Measurements from ENCODE around the gene USB1.

Gene USB1

GRCh38 chr16:58000706-58001676, at the start of gene USB1:
Gene USB1, plus strand, starts transcription at chr16:58001407. Its CDS starts 77 bp downstream, at chr16:58001484.
- peak; percentile 64 to 66 for DNase-seq

DNA sequence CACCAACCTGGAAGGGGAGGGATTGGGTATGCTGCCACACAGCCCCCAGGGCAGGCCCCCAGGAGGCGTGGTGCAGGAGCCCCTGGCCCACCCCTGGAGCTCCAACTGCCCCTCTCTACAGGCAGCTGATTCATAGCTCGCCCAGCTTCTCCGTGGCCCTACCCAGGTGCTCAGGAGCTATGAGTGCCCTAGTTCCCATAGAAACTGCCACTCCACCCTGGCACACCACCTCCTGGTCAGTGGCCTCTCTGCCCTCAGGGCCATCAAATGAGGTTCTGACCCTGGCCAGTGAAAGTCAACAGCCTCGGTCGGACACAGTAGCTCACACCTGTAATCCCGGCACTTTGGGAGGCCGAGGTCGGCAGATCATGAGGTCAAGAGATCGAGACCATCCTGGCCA, 48.3 kb upstream of the USB1 start:
- no peak for DNase-seq

- DNase-seq: no peak
Observed at GRCh38 chr16:57953857-57954256, 47.4 kb upstream of the USB1 start.

GRCh38 chr16:57955572-57956188, 45.5 kb upstream of the USB1 start:
- DNase-seq: no peak

DNA sequence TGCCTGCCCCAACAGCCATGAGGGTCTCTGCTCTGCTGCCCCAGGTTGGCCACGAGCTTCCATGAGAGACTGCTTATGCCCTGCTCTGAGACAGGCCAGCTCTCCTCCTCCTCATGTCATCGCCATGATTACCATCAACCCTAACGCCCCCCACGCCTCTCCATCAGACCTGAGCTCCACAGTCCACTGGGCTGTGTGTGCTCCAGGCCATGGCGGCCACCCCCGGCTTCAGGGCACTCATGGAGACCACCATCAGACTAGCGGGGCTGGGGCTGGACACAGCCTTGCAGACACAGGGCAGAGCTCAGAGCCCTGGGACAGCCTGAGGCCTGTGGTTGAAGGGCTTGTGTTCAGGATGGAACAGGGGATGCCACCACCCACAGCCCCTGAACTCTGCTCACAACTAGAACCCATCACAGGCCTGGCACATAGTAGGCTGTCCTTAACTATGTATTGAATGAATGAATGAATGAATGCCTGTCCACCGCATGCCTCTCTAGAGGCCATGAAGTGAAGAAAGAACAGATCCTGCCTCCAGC, 44.9 kb upstream of the USB1 start:
- DNase-seq: no peak

- no peak for DNase-seq
Observed at GRCh38 chr16:57956924-57957672, 44.1 kb upstream of the USB1 start.

DNA sequence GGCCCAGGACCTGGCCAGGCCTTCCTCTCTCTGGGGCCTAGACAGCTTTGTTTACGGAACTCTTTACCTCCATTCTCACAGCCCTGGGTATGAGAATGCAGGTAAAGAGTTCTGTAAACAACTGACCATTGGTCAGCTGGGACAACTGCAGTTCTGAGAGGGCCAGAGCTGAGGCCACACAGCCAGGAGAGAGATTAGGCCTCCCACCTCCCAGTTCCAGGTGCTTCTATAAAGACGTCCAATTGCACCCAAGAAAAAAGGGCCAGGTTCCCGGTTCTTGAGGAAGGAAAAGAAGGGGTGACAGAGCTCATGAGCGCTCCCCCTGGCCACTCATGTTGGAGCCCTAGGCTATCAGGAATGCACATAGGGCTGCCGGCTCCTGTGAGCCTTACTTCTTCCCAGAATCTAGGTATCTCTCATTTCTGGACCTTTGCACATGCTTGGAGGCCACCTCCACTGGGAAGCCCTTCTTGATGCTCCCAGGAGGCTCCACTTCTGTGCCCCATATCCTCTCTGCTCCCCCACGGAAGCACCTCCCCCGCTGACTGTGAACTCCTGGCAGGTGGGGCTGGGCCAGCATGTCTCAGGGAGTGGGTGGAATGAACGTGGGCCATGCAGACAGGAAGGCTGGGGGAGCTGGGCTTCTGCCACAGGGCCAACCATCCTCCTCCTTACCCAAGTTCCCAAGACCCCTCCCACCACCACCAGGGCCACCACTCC, 43.4 kb upstream of the USB1 start:
- no peak for DNase-seq

GRCh38 chr16:57958544-57958943, 42.7 kb upstream of the USB1 start:
- no peak for DNase-seq

DNA sequence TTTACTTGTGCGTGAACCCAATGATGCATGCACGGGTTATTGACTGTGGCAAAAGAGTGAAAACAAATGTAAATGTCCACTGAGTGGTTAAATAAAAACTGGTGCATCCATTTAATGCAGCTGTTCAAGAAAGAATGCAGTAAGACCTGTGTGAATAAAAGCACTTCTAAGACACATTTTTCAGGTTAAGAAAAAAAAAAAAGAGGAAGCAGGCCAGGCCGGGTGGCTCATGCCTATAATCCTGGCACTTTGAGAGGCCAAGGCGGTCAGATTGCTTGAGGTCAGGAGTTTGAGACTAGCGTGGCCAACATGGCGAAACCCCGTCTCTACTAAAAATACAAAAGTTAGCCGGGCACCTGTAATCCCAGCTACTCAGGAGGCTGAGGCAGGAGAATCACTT, 42.1 kb upstream of the USB1 start:
- DNase-seq: no peak

DNA sequence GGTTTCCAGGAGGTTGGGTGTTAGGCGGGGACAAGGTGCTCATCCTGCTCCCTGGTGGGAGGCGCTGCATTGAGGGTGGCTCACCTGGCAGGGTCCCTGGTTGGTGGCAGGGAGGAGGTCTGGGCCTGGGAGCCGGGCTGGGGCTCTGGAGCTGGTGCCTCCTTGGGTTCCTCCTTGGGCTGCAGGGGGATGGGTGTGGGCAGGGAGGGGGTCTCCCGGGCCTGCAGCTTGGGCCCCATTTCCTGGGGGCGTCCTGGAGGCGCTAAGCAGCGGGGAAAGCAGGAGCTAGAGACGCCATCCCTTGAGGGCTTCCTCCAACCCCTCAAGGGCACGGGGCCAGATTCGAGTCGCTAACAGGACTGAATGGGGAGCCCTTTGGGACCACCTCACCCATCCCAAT, 41.4 kb upstream of the USB1 start:
- DNase-seq: no peak

- DNase-seq: no peak
Observed at GRCh38 chr16:57960310-57960709, 40.9 kb upstream of the USB1 start.

DNA sequence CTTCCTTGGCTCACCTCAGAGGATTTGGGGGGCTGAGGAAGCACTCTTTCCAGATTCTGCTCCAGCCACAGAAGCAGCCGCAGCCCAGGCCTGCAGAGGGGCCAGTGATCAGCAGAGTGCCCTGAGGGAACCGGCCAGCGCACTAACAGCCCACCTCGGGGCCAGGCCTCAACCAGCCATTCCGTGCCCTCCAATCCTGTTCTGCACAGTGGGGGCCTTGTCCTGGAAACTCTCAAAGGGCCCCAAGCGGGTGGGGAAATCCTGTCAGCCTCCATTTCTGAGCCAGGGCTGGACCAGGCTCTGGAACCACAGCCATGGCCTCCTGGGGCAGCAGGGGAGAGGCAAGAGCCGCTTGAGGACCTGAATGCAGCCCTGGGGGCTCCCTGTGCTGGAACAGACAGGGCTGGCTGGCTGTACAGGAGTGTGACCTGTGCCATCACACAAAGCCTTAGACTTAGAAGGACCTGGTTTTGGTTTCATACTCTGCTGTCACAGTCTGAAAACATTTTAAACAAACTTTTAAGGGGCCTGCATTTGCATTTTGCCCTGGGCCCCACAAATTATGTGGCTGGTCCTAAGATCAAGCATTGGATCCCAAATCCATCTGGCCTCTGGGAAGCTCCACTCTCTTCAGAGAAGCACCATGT, 40.3 kb upstream of the USB1 start:
- DNase-seq: no peak

- no peak for DNase-seq
Observed at GRCh38 chr16:57961538-57961937, 39.7 kb upstream of the USB1 start.

DNA sequence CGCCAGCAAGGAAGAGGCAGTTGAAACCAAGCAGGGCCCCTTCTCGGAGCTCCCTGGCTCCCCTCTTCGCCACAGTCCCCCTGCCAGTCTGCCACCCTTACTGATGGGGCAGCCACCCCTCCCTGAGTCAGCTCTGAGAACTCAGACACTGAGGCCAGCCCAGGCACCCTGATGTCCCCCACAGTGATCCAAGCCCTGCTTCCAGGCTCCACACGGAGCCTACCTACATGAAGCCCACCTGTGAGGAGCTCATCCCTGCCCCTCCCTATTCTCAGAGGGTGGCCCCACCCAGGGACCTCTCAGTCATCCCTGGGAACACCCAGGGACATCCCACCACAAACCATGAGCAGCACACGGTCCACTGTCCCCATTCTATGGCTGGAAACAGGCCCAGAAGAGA, 39.2 kb upstream of the USB1 start:
- DNase-seq: no peak

DNA sequence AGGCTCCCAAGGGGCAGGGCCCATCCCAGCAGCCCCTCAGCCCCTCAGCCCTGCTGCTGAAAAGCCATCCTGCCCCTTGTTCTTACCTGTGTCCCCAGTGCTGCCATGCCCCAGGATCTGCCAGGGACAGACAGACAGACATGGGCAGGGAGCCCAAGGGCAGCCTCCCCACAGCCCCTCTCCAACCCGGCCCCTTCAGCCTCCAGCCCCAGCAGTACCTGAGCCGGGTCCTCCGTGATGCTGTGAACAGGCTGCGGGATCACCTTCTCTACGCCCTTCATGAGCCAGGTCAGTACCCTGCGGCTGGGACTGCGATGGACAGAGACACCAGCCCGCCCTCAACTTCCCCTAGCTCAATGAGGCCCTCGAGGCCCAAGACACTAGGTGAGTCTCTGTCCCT, 38.5 kb upstream of the USB1 start:
- no peak for DNase-seq

DNA sequence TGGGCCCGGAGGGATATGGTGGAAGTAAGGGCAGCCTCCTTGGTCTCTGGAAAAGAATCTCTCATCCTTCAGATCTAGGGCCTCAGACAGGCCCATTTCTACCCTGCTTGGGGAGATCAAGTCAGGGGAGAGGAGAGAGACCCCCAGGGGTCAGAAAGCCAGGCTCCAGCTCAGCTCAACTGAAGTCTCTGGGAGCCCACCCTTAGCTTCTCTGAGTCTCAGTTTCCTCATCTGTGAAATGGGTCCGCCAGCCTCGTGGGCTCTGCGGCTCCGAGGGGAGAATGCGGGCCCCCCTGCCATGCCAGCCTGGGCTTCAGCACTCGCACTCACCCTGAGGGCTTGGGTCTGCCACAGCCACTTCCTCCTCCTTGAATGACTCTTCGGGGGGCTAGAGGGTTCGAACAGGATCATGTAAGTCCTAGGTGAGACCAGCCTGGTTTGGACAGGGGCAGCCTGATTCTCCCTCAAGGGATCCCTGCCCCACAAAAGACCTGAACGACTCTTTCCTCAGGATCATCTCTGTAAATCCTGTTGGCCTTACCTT, 37.0 kb upstream of the USB1 start:
- no peak for DNase-seq

DNA sequence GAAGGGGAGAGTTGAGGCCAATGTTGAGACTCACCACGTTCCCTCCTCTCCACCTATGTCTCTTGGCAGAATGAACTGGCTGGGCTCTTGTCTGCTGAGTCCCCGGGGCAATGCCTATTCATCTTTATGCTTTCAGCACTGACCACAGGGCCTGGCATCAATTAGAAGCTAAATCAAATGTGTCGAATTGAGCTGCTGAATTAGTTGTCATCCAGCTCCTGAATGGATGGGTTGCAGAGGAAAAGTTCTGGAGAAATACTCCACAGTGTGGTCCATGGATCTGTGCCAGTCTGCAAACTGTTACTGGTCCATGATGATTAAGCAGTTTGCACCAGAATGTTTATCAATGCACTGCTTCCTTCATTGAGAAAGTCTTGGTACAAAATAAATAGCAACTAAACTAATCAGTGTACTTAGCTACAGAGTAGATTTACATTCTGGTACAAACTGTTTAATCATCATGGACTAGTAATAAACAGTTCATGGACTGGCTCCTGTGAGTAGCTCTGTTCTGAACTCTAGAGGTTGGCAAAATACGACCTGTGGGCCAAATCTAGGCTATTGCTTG, 34.9 kb upstream of the USB1 start:
- DNase-seq: no peak

DNA sequence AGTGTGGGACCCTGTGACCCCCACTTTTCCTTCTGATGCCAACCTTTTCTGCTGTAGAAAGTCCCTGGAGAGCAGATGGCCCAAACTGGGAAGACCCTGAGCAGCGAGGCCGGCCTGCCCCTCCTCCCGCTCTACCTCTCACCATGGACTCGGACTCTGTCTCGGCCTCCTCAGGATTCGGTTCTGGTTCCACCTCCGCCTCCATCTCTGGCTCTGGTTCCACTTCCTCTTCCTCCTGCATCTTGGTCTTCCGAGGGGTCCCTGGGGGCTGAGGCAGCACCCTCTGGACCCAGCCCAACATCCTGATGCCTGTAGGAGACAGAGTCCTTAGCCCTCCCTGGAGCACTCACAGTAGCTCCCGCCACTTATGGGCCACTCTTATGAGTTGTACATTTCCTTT, 34.2 kb upstream of the USB1 start:
- DNase-seq: no peak

DNA sequence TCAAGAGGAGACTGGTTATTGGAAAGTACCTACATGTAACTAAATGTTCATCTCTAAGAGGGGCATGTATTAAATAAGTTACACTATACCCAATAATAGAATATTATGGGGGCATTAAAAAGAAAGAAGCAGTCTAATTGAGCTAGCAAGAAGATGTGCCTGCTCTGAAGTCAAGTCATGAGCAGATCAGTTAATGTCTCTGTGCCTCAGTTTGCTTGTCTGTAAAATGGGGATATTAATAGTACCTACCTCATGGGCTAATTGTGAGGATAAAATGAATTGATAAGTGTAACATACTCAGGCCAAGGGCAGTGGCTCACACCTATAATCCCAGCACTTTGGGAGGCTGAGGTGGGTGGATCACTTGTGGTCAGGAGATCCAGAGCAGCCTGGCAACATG, 33.3 kb upstream of the USB1 start:
- no peak for DNase-seq

DNA sequence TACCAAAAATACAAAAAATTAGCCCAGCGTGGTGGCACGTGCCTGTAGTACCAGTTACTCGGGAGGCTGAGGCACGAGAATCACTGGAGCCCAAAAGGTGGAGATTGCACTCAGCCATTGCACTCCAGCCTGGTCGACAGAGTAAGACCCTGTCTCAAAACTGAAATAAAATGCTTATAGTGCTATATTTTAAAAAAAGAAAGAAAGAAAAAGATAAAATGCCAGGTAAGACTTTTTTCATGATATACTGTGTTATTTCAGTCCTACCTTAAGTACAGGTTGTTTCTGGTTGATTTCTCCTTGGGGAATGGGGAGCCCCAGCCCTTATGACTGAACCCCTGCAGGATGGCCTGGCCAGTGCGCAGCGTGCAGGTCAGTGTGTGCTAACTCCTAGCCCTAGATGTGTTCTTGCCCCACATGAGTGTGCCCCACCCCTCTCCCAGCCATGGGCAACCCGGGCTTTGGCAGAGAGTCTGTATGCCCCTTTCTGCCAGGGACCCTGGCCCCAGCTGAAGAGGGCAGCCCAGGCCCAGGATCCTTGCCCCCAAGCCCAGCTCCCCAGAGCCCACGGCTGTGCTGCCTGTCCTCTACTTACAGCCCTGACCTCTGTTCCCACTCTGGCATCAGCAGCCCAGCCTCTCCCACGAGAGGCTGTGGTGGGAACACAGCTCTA, 31.6 kb upstream of the USB1 start:
- DNase-seq: no peak

DNA sequence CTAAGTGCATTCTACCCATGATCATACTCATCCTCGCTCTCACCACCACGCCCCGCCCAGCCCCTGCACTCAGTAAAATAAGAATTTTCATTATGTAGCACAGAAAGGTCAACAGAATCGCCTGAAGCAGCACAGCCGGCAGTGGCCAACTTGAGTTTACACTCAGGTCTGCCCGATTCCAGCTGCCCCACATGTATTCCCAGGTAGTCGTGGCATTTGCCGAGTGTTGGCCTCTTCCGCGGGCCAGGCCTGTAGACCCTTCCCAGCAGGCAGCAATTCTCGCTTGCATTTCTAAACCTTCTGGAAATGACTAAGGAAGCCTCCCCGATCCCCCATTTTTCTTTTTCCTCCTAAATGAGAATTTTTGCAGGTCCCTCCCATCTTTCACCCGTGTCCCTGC, 30.9 kb upstream of the USB1 start:
- no peak for DNase-seq
